MV-4-11 (cell line): Measurements from ENCODE around the gene ERCC6L.

ENCODE experiments used
- DNase-seq: peaks from one replicate; lab custom pipeline; 2025; lab: John Stamatoyannopoulos, UW

Gene ERCC6L

GRCh38 chrX:72169008-72169728 is 69.7 kb downstream of the ERCC6L start:
- no peak for DNase-seq

DNA sequence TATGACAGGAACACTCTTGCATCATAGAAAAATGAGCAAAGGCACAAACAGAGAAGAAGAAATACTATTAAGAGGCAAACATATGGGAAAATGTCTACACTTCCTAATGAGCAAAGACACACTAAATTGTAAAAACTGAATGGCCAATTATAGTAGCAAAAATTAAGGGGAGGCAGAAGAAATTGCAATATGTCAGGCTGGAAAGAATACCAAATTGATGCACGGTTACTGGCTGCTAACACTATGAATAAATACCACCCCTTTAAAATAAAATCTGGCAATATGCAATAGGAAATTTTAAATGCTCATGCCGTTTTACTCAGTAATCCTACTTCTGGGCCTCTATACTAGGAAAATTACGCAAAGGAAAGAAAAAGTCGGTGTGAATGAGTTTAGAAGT is 73.3 kb downstream of the ERCC6L start:
- no peak for DNase-seq

DNA sequence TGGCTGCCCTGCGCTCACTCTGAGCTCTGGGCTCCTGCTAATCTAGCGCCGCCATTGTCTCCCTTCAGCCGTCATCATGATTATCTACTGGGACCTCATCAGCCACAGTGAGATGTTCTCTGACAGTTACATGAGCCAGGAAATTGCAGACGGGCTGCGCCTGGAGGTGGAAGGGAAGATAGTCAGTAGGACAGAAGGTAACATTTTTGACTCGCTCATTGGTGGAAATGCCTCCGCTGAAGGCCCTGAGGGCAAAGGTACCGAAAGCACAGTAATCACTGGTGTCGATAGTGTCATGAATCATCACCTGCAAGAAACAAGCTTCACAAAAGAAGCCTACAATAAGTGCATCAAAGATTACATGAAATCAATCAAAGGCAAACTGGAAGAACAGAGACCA is 79.1 kb downstream of the ERCC6L start:
- DNase-seq, result no peak

- DNase-seq, result no peak
These were observed 80.1 kb downstream of the ERCC6L start for GRCh38 chrX:72158773-72159172.
